HFFc6 (cell line): ENCODE results near the gene RPRD2. TPM values are rescaled to one million over a fixed set of nuclear protein-coding genes. Genes with fewer than 3 reads are reported as not detected.

Source experiments
- DNase-seq: peaks from one replicate; pipeline ENCODE4 v3.0.0-alpha.2; 2018
- H3K27ac Mint-ChIP-seq: 2 replicates; pipeline ENCODE4 v1.8.0; 2020; ENCODE audit warnings: mild to moderate bottlenecking, mixed read lengths
- H3K27me3 Mint-ChIP-seq: 2 replicates; pipeline ENCODE4 v1.8.0; 2021; ENCODE audit warnings: mild to moderate bottlenecking, moderate library complexity, mixed read lengths; ENCODE audit not compliant: insufficient read depth
- H3K36me3 Mint-ChIP-seq: 2 replicates; pipeline ENCODE4 v1.8.0; 2021; ENCODE audit warnings: low read depth, mixed read lengths
- H3K4me1 Mint-ChIP-seq: 2 replicates; pipeline ENCODE4 v1.8.0; 2020; ENCODE audit warnings: low read depth, mixed read lengths
- H3K4me3 Mint-ChIP-seq: 2 replicates; pipeline ENCODE4 v1.8.0; 2020; ENCODE audit warnings: mild to moderate bottlenecking, moderate library complexity, mixed read lengths
- H3K9me3 Mint-ChIP-seq: 2 replicates; pipeline ENCODE4 v1.8.0; 2020; ENCODE audit warnings: mild to moderate bottlenecking, mixed read lengths
- total RNA-seq, 6 experiments: library from RNA; stranded (reverse); fragmentation: NEBNext Ultra II Directional; extraction: Animal tissue kit (Norgen Biotek cat#: 25700); gene quantifications; 2 replicates in 1 of 6; 3 replicates in 5 of 6; pipeline ENCODE4 v1.2.3, GENCODE V29; 2021
- TF ChIP-seq, protein P1 (sequence below): fragments of 200-600 bp; sonication (generic); IDR thresholded peaks from 2 replicates; pipeline ENCODE4 v1.5.0; 2021; ENCODE audit warnings: antibody characterized with exemption, mild to moderate bottlenecking

The RPRD2 gene
- total RNA-seq, 6 experiments from 2014 or later: 24.0 to 27.9 (median 25.7) TPM

DNA sequence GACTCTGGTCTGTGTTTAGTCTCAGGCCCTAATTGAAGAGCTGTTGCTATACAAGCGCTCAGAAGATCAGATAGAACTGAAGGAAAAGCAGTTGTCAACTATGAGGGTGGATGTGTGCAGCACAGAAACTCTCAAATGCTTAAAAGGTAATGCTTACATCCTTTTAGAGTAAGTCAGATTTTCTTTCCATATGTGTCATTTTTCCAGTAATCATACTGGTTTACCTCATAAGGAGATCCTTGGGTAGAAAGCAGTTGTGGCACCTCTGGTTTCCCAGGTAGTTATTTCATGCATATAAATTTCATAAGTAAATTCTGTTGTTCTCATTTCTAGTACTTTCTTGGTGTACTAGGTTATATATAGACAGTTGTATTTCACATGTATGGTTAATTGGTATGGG lies 80.3 kb downstream of the RPRD2 start:
- TF ChIP-seq, protein P1, sequence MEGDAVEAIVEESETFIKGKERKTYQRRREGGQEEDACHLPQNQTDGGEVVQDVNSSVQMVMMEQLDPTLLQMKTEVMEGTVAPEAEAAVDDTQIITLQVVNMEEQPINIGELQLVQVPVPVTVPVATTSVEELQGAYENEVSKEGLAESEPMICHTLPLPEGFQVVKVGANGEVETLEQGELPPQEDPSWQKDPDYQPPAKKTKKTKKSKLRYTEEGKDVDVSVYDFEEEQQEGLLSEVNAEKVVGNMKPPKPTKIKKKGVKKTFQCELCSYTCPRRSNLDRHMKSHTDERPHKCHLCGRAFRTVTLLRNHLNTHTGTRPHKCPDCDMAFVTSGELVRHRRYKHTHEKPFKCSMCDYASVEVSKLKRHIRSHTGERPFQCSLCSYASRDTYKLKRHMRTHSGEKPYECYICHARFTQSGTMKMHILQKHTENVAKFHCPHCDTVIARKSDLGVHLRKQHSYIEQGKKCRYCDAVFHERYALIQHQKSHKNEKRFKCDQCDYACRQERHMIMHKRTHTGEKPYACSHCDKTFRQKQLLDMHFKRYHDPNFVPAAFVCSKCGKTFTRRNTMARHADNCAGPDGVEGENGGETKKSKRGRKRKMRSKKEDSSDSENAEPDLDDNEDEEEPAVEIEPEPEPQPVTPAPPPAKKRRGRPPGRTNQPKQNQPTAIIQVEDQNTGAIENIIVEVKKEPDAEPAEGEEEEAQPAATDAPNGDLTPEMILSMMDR: no peak
- H3K27ac Mint-ChIP-seq: no peak overlapping the region
- H3K9me3 Mint-ChIP-seq: no peaks in the 10 kb centered on the region
- H3K27me3 Mint-ChIP-seq: no peaks in the 10 kb centered on the region
- DNase-seq: no peak
- H3K4me1 Mint-ChIP-seq: no peaks in the 10 kb centered on the region; the same call in 1 of the 2 replicates
- peaks cover 26% of the 10 kb centered on the region for H3K36me3 Mint-ChIP-seq
- no peak overlapping the region for H3K4me3 Mint-ChIP-seq

DNA sequence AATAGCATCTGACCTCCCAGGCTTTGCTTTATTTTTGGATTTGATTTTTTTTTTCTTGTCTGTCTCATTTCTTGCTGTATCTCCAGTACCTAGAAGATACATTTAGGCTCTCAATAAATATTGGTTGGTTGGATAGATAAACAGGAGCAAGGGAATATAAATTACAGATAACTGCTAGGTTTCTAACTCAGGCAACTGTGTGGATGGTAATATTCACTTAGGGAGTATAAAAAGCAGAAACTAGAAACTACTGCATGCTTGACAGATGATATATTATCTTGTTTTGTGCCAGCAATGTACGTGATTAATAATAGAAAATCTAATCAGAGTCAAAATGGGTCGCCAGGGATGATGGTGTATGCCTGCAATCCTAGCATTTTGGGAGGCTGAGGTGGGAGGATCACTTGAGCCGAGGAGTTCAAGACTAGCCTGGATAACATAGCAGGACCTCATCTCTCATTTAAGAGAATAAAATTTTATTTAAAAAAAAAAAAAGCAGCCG lies 92.2 kb downstream of the RPRD2 start:
- Mint-ChIP-seq H3K27ac (no peak overlapping the region), H3K4me1 (no peaks in the 10 kb centered on the region), H3K9me3 (no peaks in the 10 kb centered on the region), H3K27me3 (peaks cover 2% of the 10 kb centered on the region; the same call in 1 of the 2 replicates), H3K4me3 (no peak overlapping the region), H3K36me3 (peaks cover 3% of the 10 kb centered on the region; the same call in 1 of the 2 replicates)
- TF ChIP-seq, protein P1: no peak
- no peak for DNase-seq

DNA sequence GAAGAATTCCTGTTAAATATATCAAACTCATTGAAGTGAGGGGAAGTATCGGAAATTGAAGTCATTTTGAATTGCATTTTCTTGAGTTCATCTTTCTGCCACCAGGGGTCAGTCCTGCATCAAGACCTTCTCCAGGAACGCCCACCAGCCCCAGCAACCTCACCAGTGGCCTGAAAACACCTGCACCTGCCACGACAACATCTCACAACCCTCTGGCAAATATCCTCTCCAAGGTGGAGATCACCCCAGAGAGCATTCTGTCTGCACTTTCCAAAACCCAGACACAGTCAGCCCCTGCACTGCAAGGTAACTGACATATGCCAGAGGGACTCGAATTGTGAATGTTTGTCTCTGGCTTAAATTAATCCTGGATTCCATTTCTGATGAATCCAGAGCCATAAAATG lies 100.5 kb downstream of the RPRD2 start:
- TF ChIP-seq, protein P1: peak; percentile 89
- Mint-ChIP-seq H3K9me3 (no peaks in the 10 kb centered on the region), H3K27me3 (peaks cover 4% of the 10 kb centered on the region; the same call in 1 of the 2 replicates), H3K36me3 (0 out of 2 replicates have a peak, but pooled peaks cover 4% of the 10 kb centered on the region), H3K27ac (no peak overlapping the region), H3K4me1 (no peaks in the 10 kb centered on the region), H3K4me3 (no peak overlapping the region)
- peak; percentile 30 for DNase-seq

DNA sequence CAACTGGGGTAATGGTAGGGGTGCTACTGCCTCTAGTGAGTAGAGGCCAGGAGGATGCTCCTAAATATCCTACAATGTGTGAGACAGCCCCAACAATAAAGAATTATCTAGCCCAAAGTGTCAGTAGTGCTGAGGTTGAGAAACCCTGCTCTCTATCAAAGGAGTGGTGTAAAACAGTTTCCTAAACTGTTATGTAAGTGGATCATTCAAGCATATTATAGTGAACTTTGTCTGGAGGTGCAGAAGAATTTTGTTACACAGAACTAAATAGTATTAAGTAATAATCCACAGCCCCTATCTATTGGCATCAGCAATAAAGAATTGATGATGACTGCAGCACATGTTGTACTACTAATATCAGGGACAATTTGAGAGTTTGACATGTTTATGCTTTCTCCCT lies 103.0 kb downstream of the RPRD2 start:
- Mint-ChIP-seq H3K4me3 (no peak overlapping the region), H3K4me1 (no peaks in the 10 kb centered on the region), H3K27me3 (peaks cover 4% of the 10 kb centered on the region; the same call in 1 of the 2 replicates), H3K27ac (no peak overlapping the region; the same call in 1 of the 2 replicates), H3K36me3 (peaks cover 21% of the 10 kb centered on the region), H3K9me3 (no peaks in the 10 kb centered on the region)
- DNase-seq: no peak
- TF ChIP-seq, protein P1: no peak

DNA sequence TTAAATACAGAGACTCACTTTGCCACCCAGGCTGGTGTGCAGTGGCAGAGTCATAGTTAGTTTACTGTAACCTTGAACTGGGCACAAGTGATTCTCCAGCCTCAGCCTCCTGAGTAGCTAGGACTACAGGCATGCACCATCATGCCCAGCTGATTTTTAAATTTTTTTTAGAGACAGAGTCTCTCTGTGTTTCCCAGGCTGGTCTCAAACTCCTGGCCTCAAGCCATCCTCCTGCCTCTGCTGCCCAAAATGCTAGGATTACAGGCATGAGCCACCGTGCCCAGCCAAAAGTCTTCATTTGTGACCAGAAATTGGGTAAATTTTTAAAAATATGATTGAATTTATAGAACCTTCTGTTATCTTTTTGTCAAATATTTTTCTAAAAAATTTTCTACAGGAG lies 105.3 kb downstream of the RPRD2 start:
- Mint-ChIP-seq H3K4me3 (no peak overlapping the region), H3K36me3 (peaks cover 23% of the 10 kb centered on the region)

More for the DNA sequence above, 105.3 kb downstream of the RPRD2 start:
- Mint-ChIP-seq H3K27ac (no peak overlapping the region), H3K27me3 (peaks cover 3% of the 10 kb centered on the region; the same call in 1 of the 2 replicates), H3K9me3 (no peaks in the 10 kb centered on the region), H3K4me1 (no peaks in the 10 kb centered on the region)
- DNase-seq: no peak
- TF ChIP-seq, protein P1: no peak
